HCT116 (cell line): ENCODE measurements around the gene ANKRD6.

Experiments
- CTCF ChIP-seq, 3 experiments: fragments of 200-600 bp in 1 of 3; sonication (generic) in 1 of 3; IDR thresholded peaks in 2 of 3; conservative IDR thresholded peaks in 1 of 3; 2 replicates each; pipeline ENCODE4 v1.5.1; 2012 to 2017; ENCODE audit warnings: low read depth in 2 of 3, low read length in 2 of 3, antibody characterized with exemption in 1 of 3, borderline replicate concordance in 1 of 3, control low read depth in 1 of 3, mild to moderate bottlenecking in 1 of 3, mixed read lengths in 1 of 3, mixed run types in 1 of 3, moderate library complexity in 1 of 3; ENCODE audit not compliant: insufficient read depth in 1 of 3
- EZH2phosphoT487 ChIP-seq: fragments of 200-600 bp; IDR thresholded peaks from 2 replicates; pipeline ENCODE4 v1.6.1; 2018; ENCODE audit warnings: antibody characterized with exemption, borderline replicate concordance
- POLR2AphosphoS5 ChIP-seq: IDR thresholded peaks from 2 replicates; pipeline ENCODE4 v1.6.1; 2011; ENCODE audit warnings: mild to moderate bottlenecking, low read depth, low read length, moderate library complexity
- SIN3A ChIP-seq: IDR thresholded peaks from 2 replicates; pipeline ENCODE4 v1.6.1; 2012; ENCODE audit warnings: low read depth
- ZBTB33 ChIP-seq: IDR thresholded peaks from 2 replicates; pipeline ENCODE4 v1.6.1; 2011; ENCODE audit warnings: mild to moderate bottlenecking, low read length, moderate library complexity; ENCODE audit not compliant: insufficient replicate concordance; ENCODE audit errors: extremely low read depth
- ZNF274 ChIP-seq: fragments of 200-500 bp; sonication (Bioruptor generic); IDR thresholded peaks from 2 replicates; pipeline ENCODE4 v1.6.1; 2014; ENCODE audit warnings: mild to moderate bottlenecking, low read depth, low read length, inconsistent platforms

GRCh38 chr6:89612121-89612520 lies 179.2 kb downstream of the ANKRD6 start:
- no peak for TF ChIP-seq POLR2AphosphoS5
- peak in 2 of 3 experiments; percentile 12 to 38; a peak in 2 of 6 replicates for TF ChIP-seq CTCF (IDR thresholded peaks at IDR 0.05 in 2 of 3, conservative IDR thresholded peaks at IDR 0.05 in 1 of 3; ENCODE audit: borderline replicate concordance in 1 of 3, insufficient read depth in 1 of 3, low read depth in 2 of 3, low read length in 2 of 3)
- no peak for TF ChIP-seq ZNF274
- TF ChIP-seq SIN3A = no peak
- no peak for TF ChIP-seq EZH2phosphoT487
- no peak for TF ChIP-seq ZBTB33
